Fibroblast of skin of abdomen (primary cell): ENCODE measurements around the gene RIC8A.

Source experiments
- DNase-seq: peaks from one replicate; pipeline ENCODE4 v3.0.0-alpha.2; 2013

Gene RIC8A

GRCh38 chr11:250274-250673 is 42.8 kb downstream of the RIC8A start:
- no peak for DNase-seq

GRCh38 chr11:250740-251299 is 43.3 kb downstream of the RIC8A start:
- DNase-seq = peak; percentile 45

GRCh38 chr11:251550-251949 is 44.0 kb downstream of the RIC8A start:
- DNase-seq = no peak

- DNase-seq = no peak
Measured at GRCh38 chr11:252666-253065, 45.2 kb downstream of the RIC8A start.

GRCh38 chr11:253160-253885 is 45.8 kb downstream of the RIC8A start:
- no peak for DNase-seq

GRCh38 chr11:253886-254270 is 46.4 kb downstream of the RIC8A start:
- DNase-seq = no peak

- peak; percentile 44 for DNase-seq
Measured at GRCh38 chr11:255176-255575, 47.7 kb downstream of the RIC8A start.

GRCh38 chr11:255816-256215 is 48.3 kb downstream of the RIC8A start:
- no peak for DNase-seq

GRCh38 chr11:256952-257737 is 49.6 kb downstream of the RIC8A start:
- DNase-seq = no peak

- DNase-seq = no peak
Measured at GRCh38 chr11:257766-258493, 50.4 kb downstream of the RIC8A start.

- no peak for DNase-seq
Measured at GRCh38 chr11:259413-259812, 51.9 kb downstream of the RIC8A start.

- DNase-seq = no peak
Measured at GRCh38 chr11:261624-262023, 54.1 kb downstream of the RIC8A start.
